Astrocyte of the cerebellum (primary cell): ENCODE results near the gene C1orf210.

Experiments
- DNase-seq: peaks from one replicate; pipeline ENCODE4 v3.0.0-alpha.2; 2011; ENCODE audit warnings: low read depth
- H3K4me3 ChIP-seq: 2 replicates; pipeline ENCODE4 v1.5.1; 2011; ENCODE audit warnings: mild to moderate bottlenecking, low read depth, low read length, moderate library complexity
- CTCF ChIP-seq: IDR thresholded peaks from 2 replicates; pipeline ENCODE4 v1.5.1; 2012; ENCODE audit warnings: low read length, low read depth, moderate library complexity, mild to moderate bottlenecking; ENCODE audit errors: missing control alignments
- in situ Hi-C: cut with HindIII; loops from 2 replicates; pipeline ENCODE4 v1.10.0; 2017; ENCODE audit warnings: low sequenced_read_pairs

Gene C1orf210

GRCh38 chr1:43302721-43303470 lies 17.5 kb upstream of the C1orf210 start:
- no peak for TF ChIP-seq CTCF
- no peak for DNase-seq
- in situ Hi-C loops, result no loop called here
- no peak overlapping the region for H3K4me3 ChIP-seq

GRCh38 chr1:43302201-43302600 lies 16.8 kb upstream of the C1orf210 start:
- in situ Hi-C loops, result no loop called here
- no peak for DNase-seq
- TF ChIP-seq CTCF, result no peak
- no peak overlapping the region for H3K4me3 ChIP-seq

- in situ Hi-C loops, result no loop called here
- H3K4me3 ChIP-seq, result no peak within 1 kb of the TSS
- TF ChIP-seq CTCF, result no peak
- DNase-seq, result no peak
Measured at GRCh38 chr1:43300378-43301094, 15.2 kb upstream of the C1orf210 start, which contains the start of gene TIE1. Gene TIE1, plus strand, starts transcription at chr1:43300982. Its CDS starts 90 bp downstream, at chr1:43301072.

- TF ChIP-seq CTCF, result no peak
- H3K4me3 ChIP-seq, result no peak overlapping the region
- in situ Hi-C loops, result no loop called here
- no peak for DNase-seq
Measured at GRCh38 chr1:43299101-43299500, 13.7 kb upstream of the C1orf210 start.

GRCh38 chr1:43298055-43298454 lies 12.7 kb upstream of the C1orf210 start:
- no peak overlapping the region for H3K4me3 ChIP-seq
- no peak for DNase-seq
- in situ Hi-C loops, result no loop called here
- TF ChIP-seq CTCF, result no peak

GRCh38 chr1:43296207-43296606 lies 10.8 kb upstream of the C1orf210 start:
- no peak for TF ChIP-seq CTCF
- H3K4me3 ChIP-seq, result no peak overlapping the region
- DNase-seq, result no peak
- in situ Hi-C loops, result no loop called here
